WTC11 (cell line): ENCODE data around the gene C1QTNF6. TPM values are rescaled to one million over a fixed set of nuclear protein-coding genes. Genes with fewer than 3 reads are reported as not detected.

Experiments used
- ATAC-seq: fragments of 200-7000 bp; cut with Tn5 transposase; 2 replicates; pipeline ENCODE4 v1.10.0; 2021; ENCODE audit warnings: mild to moderate bottlenecking, moderate library complexity
- CTCF ChIA-PET: fragments of 300-600 bp; sonication (Branson Sonifier 250); formaldehyde crosslinking; loops from one replicate; lab custom pipeline; 2021; ENCODE audit warnings: antibody characterized with exemption; lab: Charles Lee
- POLR2A ChIA-PET: fragments of 350-600 bp; sonication (Branson Sonifier 250); formaldehyde crosslinking; loops from one replicate; lab custom pipeline; 2021; ENCODE audit warnings: antibody characterized with exemption; lab: Charles Lee
- DNase-seq: peaks from one replicate; pipeline ENCODE4 v3.0.0; 2021; ENCODE audit warnings: low spot score
- H3K27ac Mint-ChIP-seq: 2 replicates; pipeline ENCODE4 v1.8.0; 2021; ENCODE audit warnings: mixed read lengths
- H3K27me3 Mint-ChIP-seq: 2 replicates; pipeline ENCODE4 v1.8.0; 2021; ENCODE audit warnings: low read depth, mild to moderate bottlenecking, moderate library complexity, mixed read lengths
- H3K36me3 Mint-ChIP-seq: 2 replicates; pipeline ENCODE4 v1.8.0; 2021; ENCODE audit warnings: mixed read lengths
- H3K4me1 Mint-ChIP-seq: 2 replicates; pipeline ENCODE4 v1.8.0; 2022; ENCODE audit warnings: mixed read lengths
- H3K4me3 Mint-ChIP-seq: 2 replicates; pipeline ENCODE4 v1.8.0; 2021; ENCODE audit warnings: mild to moderate bottlenecking, moderate library complexity, mixed read lengths
- H3K9me3 Mint-ChIP-seq: 2 replicates; pipeline ENCODE4 v1.8.0; 2021; ENCODE audit warnings: mixed read lengths
- ATF1 ChIP-seq: sonication (generic); formaldehyde crosslinking; IDR thresholded peaks from 2 replicates; pipeline ENCODE4 v1.8.1; 2023; ENCODE audit warnings: mild to moderate bottlenecking, moderate library complexity, missing genetic modification reagents
- CBFB ChIP-seq: sonication (generic); formaldehyde crosslinking; IDR thresholded peaks from 2 replicates; pipeline ENCODE4 v1.8.1; 2022; ENCODE audit warnings: mild to moderate bottlenecking, low read depth, missing genetic modification reagents
- CDX4 ChIP-seq: fragments of 250-450 bp; sonication (Bioruptor Pico); IDR thresholded peaks from 2 replicates; pipeline ENCODE4 v1.9.0; 2021; ENCODE audit warnings: moderate library complexity, mild to moderate bottlenecking, inconsistent platforms, borderline replicate concordance
- ELF4 ChIP-seq: sonication (generic); formaldehyde crosslinking; IDR thresholded peaks from 2 replicates; pipeline ENCODE4 v1.8.1; 2022; ENCODE audit warnings: low read depth, mild to moderate bottlenecking, moderate library complexity, missing genetic modification reagents
- FOXK1 ChIP-seq: sonication (generic); formaldehyde crosslinking; IDR thresholded peaks from 2 replicates; pipeline ENCODE4 v1.8.0; 2022; ENCODE audit warnings: mild to moderate bottlenecking, moderate library complexity, missing genetic modification reagents
- FOXP1 ChIP-seq: sonication (generic); formaldehyde crosslinking; IDR thresholded peaks from 2 replicates; pipeline ENCODE4 v1.8.0; 2022; ENCODE audit warnings: missing genetic modification reagents, mild to moderate bottlenecking, moderate library complexity, borderline replicate concordance
- GABPB1 ChIP-seq: sonication (generic); formaldehyde crosslinking; IDR thresholded peaks from 2 replicates; pipeline ENCODE4 v1.8.1; 2023; ENCODE audit warnings: mild to moderate bottlenecking, missing genetic modification reagents
- GRHL2 ChIP-seq: fragments of 250-450 bp; sonication (Bioruptor Pico); IDR thresholded peaks from 2 replicates; pipeline ENCODE4 v1.8.0; 2022; ENCODE audit warnings: mild to moderate bottlenecking, moderate library complexity; ENCODE audit not compliant: insufficient replicate concordance, severe bottlenecking
- MAX ChIP-seq: sonication (generic); formaldehyde crosslinking; IDR thresholded peaks from 2 replicates; pipeline ENCODE4 v1.8.0; 2022; ENCODE audit warnings: mild to moderate bottlenecking, missing genetic modification reagents
- MLX ChIP-seq: sonication (generic); formaldehyde crosslinking; IDR thresholded peaks from 2 replicates; pipeline ENCODE4 v1.8.1; 2023; ENCODE audit warnings: mild to moderate bottlenecking, missing genetic modification reagents, moderate library complexity
- MXD4 ChIP-seq: fragments of 250-450 bp; sonication (Bioruptor Pico); IDR thresholded peaks from 2 replicates; pipeline ENCODE4 v1.8.0; 2021; ENCODE audit warnings: mild to moderate bottlenecking, moderate library complexity, borderline replicate concordance
- NFATC4 ChIP-seq: fragments of 250-450 bp; sonication (Bioruptor Pico); IDR thresholded peaks from 2 replicates; pipeline ENCODE4 v1.9.0; 2021; ENCODE audit warnings: mild to moderate bottlenecking
- NFE2L1 ChIP-seq: sonication (generic); formaldehyde crosslinking; IDR thresholded peaks from 2 replicates; pipeline ENCODE4 v1.8.1; 2023; ENCODE audit warnings: missing genetic modification reagents
- NFYB ChIP-seq: sonication (generic); formaldehyde crosslinking; conservative IDR thresholded peaks from 2 replicates; pipeline ENCODE4 v1.8.0; 2022; ENCODE audit warnings: low read depth, missing genetic modification reagents
- NR2C2 ChIP-seq: sonication (generic); formaldehyde crosslinking; IDR thresholded peaks from 2 replicates; pipeline ENCODE4 v1.8.0; 2022; ENCODE audit warnings: mild to moderate bottlenecking, missing genetic modification reagents
- OVOL2 ChIP-seq: fragments of 250-450 bp; sonication (Bioruptor Pico); IDR thresholded peaks from 2 replicates; pipeline ENCODE4 v1.9.0; 2021; ENCODE audit warnings: mild to moderate bottlenecking, borderline replicate concordance
- RELA ChIP-seq: sonication (generic); formaldehyde crosslinking; IDR thresholded peaks from 2 replicates; pipeline ENCODE4 v1.8.1; 2022; ENCODE audit warnings: missing genetic modification reagents, mild to moderate bottlenecking, borderline replicate concordance
- ZNF138 ChIP-seq: sonication (generic); formaldehyde crosslinking; conservative IDR thresholded peaks from 2 replicates; pipeline ENCODE4 v1.8.1; 2022; ENCODE audit warnings: mild to moderate bottlenecking, moderate library complexity, missing genetic modification reagents
- ZNF219 ChIP-seq: sonication (generic); formaldehyde crosslinking; IDR thresholded peaks from 2 replicates; pipeline ENCODE4 v1.8.0; 2023; ENCODE audit warnings: missing genetic modification reagents, mild to moderate bottlenecking, borderline replicate concordance
- ZNF671 ChIP-seq: fragments of 250-450 bp; sonication (Bioruptor Pico); IDR thresholded peaks from 2 replicates; pipeline ENCODE4 v1.8.0; 2021; ENCODE audit warnings: mild to moderate bottlenecking
- ZSCAN18 ChIP-seq: fragments of 250-450 bp; sonication (Bioruptor Pico); IDR thresholded peaks from 2 replicates; pipeline ENCODE4 v2.1.2; 2022; ENCODE audit warnings: mild to moderate bottlenecking, moderate library complexity
- total RNA-seq: library from RNA; stranded (reverse); gene quantifications from 3 replicates; pipeline ENCODE4 v1.2.3, GENCODE V29; 2021

C1QTNF6 gene
- total RNA-seq, 1 experiment from 2014 or later = 5.9 TPM

- POLR2A ChIA-PET = no interaction called here
Observed at GRCh38 chr22:37208401-37209139, 20.5 kb upstream of the C1QTNF6 start.

GRCh38 chr22:37207981-37208380, 19.9 kb upstream of the C1QTNF6 start:
- H3K4me3 Mint-ChIP-seq = no peak overlapping the region
- H3K36me3 Mint-ChIP-seq = no peaks in the 10 kb centered on the region
- H3K4me1 Mint-ChIP-seq = peaks cover 9% of the 10 kb centered on the region
- ATAC-seq (no peak), DNase-seq (no peak)
- peaks cover 6% of the 10 kb centered on the region; the same call in 1 of the 2 replicates for H3K27me3 Mint-ChIP-seq
- H3K9me3 Mint-ChIP-seq = no peaks in the 10 kb centered on the region
- ChIA-PET POLR2A (no interaction called here), CTCF (no interaction called here)
- no peak overlapping the region for H3K27ac Mint-ChIP-seq
- TF ChIP-seq MXD4 (CRISPR knock-in tag) = no peak
- no peak for TF ChIP-seq ELF4 (CRISPR knock-in tag)
- TF ChIP-seq NFYB (CRISPR knock-in tag) = no peak
- TF ChIP-seq RELA (CRISPR knock-in tag) = no peak
- no peak for TF ChIP-seq ATF1
- TF ChIP-seq ZSCAN18 = no peak
- TF ChIP-seq NR2C2 (CRISPR knock-in tag) = no peak
- no peak for TF ChIP-seq NFATC4 (CRISPR knock-in tag)
- no peak for TF ChIP-seq FOXP1

More at GRCh38 chr22:37208401-37209139, 20.5 kb upstream of the C1QTNF6 start:
- ATAC-seq (no peak), DNase-seq (no peak)
- no peaks in the 10 kb centered on the region for H3K36me3 Mint-ChIP-seq
- H3K27me3 Mint-ChIP-seq = peaks cover 6% of the 10 kb centered on the region; the same call in 1 of the 2 replicates
- CTCF ChIA-PET = interaction anchor here (0.9 to 2.6 kb wide), 2 partner anchors 9 to 52 kb away, joined by 3 to 16 read pairs; no protein-coding TSS in a partner anchor
- no peak for TF ChIP-seq OVOL2 (CRISPR knock-in tag)
- TF ChIP-seq ZNF219 (CRISPR knock-in tag) = no peak
- no peaks in the 10 kb centered on the region for H3K9me3 Mint-ChIP-seq
- H3K4me3 Mint-ChIP-seq = no peak overlapping the region
- peaks cover 12% of the 10 kb centered on the region for H3K4me1 Mint-ChIP-seq
- H3K27ac Mint-ChIP-seq = no peak overlapping the region

- no peaks in the 10 kb centered on the region for H3K36me3 Mint-ChIP-seq
- H3K9me3 Mint-ChIP-seq = no peaks in the 10 kb centered on the region
- TF ChIP-seq MLX (CRISPR knock-in tag) (no peak), ZNF138 (CRISPR knock-in tag) (no peak), GABPB1 (no peak), CDX4 (CRISPR knock-in tag) (no peak), CBFB (CRISPR knock-in tag) (no peak), NFE2L1 (CRISPR knock-in tag) (no peak), GRHL2 (CRISPR knock-in tag) (no peak), FOXK1 (CRISPR knock-in tag) (no peak), ZNF671 (CRISPR knock-in tag) (no peak), MXD4 (CRISPR knock-in tag) (no peak), MAX (CRISPR knock-in tag) (no peak)
- H3K4me3 Mint-ChIP-seq = no peak overlapping the region
- DNase-seq = no peak
- no peak for ATAC-seq
- CTCF ChIA-PET = interaction anchor here (2.0 kb wide), 1 partner anchor 53 kb away, joined by 10 read pairs; no protein-coding TSS in a partner anchor
- H3K4me1 Mint-ChIP-seq = peaks cover 6% of the 10 kb centered on the region
- no peak overlapping the region for H3K27ac Mint-ChIP-seq
- peaks cover 6% of the 10 kb centered on the region; the same call in 1 of the 2 replicates for H3K27me3 Mint-ChIP-seq
- POLR2A ChIA-PET = no interaction called here
Observed at GRCh38 chr22:37206841-37207821, 19.1 kb upstream of the C1QTNF6 start.
